ENCODE measurements around the gene NTF4.

- TF ChIP-seq, protein P1, sequence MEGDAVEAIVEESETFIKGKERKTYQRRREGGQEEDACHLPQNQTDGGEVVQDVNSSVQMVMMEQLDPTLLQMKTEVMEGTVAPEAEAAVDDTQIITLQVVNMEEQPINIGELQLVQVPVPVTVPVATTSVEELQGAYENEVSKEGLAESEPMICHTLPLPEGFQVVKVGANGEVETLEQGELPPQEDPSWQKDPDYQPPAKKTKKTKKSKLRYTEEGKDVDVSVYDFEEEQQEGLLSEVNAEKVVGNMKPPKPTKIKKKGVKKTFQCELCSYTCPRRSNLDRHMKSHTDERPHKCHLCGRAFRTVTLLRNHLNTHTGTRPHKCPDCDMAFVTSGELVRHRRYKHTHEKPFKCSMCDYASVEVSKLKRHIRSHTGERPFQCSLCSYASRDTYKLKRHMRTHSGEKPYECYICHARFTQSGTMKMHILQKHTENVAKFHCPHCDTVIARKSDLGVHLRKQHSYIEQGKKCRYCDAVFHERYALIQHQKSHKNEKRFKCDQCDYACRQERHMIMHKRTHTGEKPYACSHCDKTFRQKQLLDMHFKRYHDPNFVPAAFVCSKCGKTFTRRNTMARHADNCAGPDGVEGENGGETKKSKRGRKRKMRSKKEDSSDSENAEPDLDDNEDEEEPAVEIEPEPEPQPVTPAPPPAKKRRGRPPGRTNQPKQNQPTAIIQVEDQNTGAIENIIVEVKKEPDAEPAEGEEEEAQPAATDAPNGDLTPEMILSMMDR (IDR thresholded peaks at IDR 0.05): no peak
- TF ChIP-seq EZH2phosphoT487 (IDR thresholded peaks at IDR 0.05) (no peak), EZH2 (IDR thresholded peaks at IDR 0.05) (no peak)
Measured at GRCh38 chr19:49064029-49064629, 489 bp downstream of the NTF4 start.

Data from neural progenitor cell (in vitro differentiated cells).